DOHH2 (cell line): ENCODE measurements around the gene P2RY11.

Experiments used
- CTCF ChIP-seq: fragments of 200-600 bp; sonication (generic); IDR thresholded peaks from one replicate; pipeline ENCODE4 v1.5.1; 2014; ENCODE audit warnings: antibody characterized with exemption, mild to moderate bottlenecking, low read depth, low read length; ENCODE audit not compliant: poor library complexity, severe bottlenecking
- EZH2phosphoT487 ChIP-seq: fragments of 200-600 bp; sonication (generic); IDR thresholded peaks from 2 replicates; pipeline ENCODE4 v1.6.1; 2017; ENCODE audit warnings: borderline replicate concordance, mild to moderate bottlenecking, antibody characterized with exemption, low read length, moderate library complexity, mixed read lengths

DNA sequence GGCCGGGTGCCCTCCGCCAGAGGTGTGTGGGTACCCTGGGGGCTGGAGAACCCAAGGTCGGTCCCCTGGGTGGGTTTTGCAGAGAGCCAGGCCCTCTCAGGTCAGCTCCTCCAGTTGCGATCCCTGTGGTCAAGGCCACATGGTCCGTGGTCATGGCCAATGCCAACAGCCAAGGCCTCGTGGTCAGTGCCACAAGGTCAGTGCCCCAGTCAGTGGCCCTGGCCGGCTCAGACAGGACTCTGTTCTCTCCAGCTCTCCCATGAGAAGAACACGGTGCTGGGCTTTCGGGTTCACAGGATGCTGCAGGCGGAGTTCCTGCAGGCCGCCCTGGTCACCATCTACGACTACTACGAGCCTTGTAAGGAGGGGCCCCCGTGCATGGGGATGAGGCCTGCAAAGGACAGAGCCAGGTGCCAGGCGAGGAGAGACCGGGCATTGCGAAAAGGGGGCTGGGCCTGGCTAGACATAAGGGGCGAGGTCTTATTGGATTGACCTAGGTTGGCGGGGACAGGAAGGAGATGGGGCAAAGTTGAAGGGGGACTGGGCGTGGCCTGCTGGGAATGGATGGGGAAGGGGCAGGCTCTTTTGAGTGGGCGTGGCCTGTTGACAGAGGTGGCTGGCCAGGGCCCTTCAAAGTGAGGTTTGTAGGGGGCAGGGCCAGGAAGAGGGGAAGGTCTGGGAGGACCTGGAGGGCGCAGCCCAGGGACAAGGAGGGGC lies 40.6 kb upstream of the P2RY11 start:
- TF ChIP-seq CTCF (no peak), EZH2phosphoT487 (no peak)
